Renal cortex interstitium (tissue), 15 donors: Measurements from ENCODE around the gene NEUROG3. TPM values are rescaled to one million over a fixed set of nuclear protein-coding genes. Genes with fewer than 3 reads are reported as not detected.

ENCODE experiments used
- DNase-seq, 11 donors: peaks; one replicate each; pipeline ENCODE4 v3.0.0-alpha.2; 2013; ENCODE audit warnings: low read depth in 9 of 11, low spot score in 4 of 11; ENCODE audit errors: extremely low read depth in 1 of 11
- long read RNA-seq, 16 experiments: transcript quantifications; one replicate each; lab custom pipeline, GENCODE V29; 2026
- polyA plus RNA-seq, 3 donors: library from polyadenylated mRNA; unstranded; fragments of 120-200 nt; gene quantifications; one replicate each; pipeline ENCODE4 v1.2.1, GENCODE V29; 2013; ENCODE audit not compliant: insufficient read length in 3 of 3

The NEUROG3 gene, protein sequence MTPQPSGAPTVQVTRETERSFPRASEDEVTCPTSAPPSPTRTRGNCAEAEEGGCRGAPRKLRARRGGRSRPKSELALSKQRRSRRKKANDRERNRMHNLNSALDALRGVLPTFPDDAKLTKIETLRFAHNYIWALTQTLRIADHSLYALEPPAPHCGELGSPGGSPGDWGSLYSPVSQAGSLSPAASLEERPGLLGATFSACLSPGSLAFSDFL
- polyA plus RNA-seq, result not detected
- long read RNA-seq, donor 1, result 0 reads
- long read RNA-seq, donor 2, result 0 reads
- long read RNA-seq, donor 3, result 0 reads
- long read RNA-seq, donor 4, result 0 reads
- long read RNA-seq, donor 5, result 0 reads
- long read RNA-seq, donor 6, result 0 reads
- long read RNA-seq, donor 7, result 0 reads
- long read RNA-seq, donor 8, result 0 reads
- long read RNA-seq, donor 9, result 0 reads
- long read RNA-seq, donor 10, result 0 reads
- long read RNA-seq, donor 11, result 0 reads
- long read RNA-seq, donor 12, result 0 reads
- long read RNA-seq, donor 13, result 0 reads
- long read RNA-seq, donor 14, result 0 reads
- long read RNA-seq, donor 15, result 0 reads
- long read RNA-seq, donor 16, result 0 reads

DNA sequence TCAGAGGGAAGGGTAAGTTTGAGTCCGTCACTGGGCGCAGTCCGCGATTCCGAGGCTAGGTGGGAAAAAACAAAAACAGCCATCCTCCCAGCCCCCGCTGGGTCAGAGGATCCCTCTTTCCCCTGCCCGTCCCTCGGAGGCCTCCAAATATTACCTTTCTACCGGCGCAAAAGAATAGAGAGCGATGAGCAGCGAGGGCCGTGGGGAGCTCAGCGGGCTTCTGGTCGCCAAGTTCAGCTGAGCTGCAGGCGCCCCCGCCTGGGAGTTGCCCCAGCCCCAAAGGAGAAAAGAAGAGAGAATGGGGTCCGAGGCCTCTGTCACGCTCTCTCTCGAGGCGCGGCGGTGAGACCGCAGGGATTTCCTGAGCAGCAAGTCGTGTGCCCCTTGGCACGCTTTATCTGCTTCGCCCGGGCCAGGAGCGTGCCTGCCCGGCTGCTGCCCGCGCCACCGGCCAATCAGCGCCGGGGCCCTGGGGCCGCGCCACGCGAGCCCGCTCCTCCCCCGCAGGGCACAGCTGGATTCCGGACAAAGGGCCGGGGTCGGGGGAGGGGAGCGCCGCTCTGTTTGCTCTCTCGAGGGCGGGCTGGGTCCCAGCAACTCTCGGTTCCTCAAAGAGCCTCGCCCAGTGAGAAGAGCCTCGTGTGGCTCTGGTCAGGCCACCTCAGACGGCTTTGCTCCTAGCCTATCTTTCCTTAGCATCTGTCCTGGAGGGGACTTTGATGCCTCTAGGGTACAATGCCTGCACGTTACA is at the start of gene NEUROG3:
Gene NEUROG3 (minus strand): TSS at position 367 of the 751 bp plus-strand sequence. CDS start 379 bp downstream, outside the sequence.
- no peak for DNase-seq

DNA sequence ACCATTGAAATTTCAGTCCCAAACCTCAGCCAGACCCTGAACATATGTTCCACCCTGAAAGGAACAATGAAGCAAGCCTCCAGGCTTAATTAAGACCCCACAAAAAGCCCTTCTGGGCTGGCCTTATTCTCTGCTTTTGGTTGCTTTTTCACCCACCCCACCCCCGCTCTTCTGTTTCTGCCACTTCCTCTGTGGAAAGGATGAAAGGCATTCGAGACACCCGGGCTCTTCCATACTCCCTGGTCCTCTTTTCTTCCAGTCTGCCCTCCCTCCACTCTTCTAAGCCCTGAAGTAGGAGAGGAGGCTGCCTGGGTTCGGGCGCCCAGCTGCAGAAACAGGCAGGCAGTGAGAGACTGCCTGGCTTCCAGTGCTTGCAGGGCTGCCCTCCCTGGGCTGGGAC is 47.4 kb upstream of the NEUROG3 start:
- no peak for DNase-seq

DNA sequence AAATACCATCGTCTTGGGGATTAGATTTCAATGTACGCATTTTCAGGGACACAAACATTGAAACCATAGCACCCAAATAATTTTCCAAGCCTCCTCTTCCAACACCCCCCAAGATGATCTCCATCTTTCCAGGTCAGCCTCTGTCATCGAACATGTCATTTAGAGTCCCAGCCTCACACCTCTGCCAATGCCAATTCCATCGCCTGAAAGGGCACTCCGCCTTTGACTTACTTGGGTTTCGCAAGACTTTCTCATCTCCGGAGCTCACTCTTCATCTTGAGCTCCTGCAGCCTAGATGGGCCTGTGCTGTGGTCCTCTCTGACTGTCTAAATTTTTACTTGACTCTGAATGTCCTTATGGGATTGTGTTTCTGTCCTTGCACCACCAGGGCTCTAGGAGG is 46.4 kb upstream of the NEUROG3 start:
- no peak for DNase-seq

DNA sequence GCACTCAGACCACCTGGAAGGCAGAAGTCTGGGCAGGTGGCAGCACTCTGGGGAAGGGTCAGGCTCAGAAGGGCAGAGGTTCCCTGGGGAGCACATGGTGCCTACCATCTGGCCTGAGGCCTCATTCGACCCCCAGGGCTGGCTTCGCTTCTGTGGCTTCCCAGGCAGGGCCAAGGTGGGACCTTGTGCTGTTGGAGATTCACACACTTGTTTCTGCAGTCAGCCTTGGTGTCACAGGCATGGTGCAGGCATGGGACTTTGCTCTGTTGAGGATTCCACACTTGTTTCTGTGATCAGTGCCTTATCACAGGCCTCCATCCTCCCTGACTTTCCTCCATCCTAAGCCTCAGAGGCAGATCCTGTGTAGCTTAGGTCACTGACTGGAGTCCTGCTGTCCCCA is 45.5 kb upstream of the NEUROG3 start:
- no peak for DNase-seq

DNA sequence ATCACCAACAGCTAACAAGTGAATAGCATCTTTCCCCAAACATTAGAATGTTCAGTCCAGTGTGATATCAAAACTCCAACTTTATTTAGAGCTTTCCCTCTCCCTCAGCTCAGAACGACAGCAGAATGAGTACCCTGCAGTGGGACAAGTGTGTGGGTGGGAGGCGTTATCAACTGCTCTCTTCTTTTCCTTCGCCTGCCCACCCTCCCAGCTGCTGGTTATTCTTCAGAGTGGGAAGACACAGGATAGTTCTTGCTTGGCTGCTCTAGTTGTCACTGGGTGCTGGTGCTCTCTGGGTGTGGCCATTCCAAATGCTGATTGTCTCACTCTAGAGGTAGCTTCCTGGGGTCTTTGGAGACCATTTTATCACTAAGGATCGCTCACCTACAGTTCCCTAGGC is 43.1 kb upstream of the NEUROG3 start:
- no peak for DNase-seq

DNA sequence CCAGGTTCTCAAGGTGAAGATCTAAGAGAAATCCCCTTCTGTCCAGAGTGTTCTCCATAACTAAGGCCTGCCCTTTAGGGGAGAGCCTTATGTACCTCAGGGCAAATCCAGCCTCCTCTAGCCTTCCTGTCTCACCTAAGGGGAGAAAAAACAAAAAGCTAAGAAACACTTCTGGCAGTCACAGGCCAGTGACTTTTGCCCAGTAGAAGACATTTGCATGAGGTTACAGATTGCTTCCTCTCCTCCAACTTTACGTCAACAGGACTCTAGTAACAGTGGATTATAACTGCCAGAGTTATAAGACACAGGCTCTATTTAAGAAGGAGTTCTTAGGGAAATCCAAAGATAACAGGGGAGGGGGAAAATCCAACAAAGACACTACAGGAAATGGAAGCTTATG is 40.9 kb upstream of the NEUROG3 start:
- no peak for DNase-seq

DNA sequence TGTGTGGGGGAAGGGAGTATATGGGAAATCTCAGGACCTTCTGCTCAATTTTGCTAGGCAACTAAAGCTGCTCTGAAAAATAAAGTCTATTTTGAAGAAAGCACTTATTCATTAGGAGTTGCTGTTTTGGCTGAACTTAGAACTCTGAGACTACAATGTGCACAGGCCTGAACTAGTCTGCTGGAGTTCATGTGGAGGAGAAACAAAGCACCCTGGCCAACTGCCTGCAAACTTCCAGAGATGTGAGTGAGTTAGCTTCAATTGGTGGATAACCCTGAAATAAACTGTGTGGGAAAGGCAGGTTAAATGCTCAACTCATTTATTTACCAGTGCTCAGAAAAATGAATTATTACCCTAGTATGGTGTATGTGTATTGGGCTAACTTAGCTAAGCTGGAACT is 39.5 kb upstream of the NEUROG3 start:
- DNase-seq, result no peak

DNA sequence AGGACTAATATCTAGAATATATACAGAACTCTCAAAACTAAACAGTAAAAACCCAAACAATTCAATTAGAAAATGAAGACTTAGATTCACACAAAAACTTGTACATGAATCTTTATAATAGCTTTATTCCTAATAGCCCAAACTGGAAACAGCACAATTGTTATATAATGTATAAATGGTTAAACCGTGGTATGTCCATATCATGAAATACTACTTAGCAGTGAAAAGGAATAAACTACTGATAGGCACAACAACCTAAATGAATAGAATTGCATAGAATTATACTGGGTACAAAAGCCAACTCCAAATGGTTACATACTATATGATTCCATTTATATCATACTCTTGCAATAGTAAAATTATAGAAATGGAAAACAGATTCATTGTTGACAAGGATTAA is 35.9 kb upstream of the NEUROG3 start:
- DNase-seq, result no peak

DNA sequence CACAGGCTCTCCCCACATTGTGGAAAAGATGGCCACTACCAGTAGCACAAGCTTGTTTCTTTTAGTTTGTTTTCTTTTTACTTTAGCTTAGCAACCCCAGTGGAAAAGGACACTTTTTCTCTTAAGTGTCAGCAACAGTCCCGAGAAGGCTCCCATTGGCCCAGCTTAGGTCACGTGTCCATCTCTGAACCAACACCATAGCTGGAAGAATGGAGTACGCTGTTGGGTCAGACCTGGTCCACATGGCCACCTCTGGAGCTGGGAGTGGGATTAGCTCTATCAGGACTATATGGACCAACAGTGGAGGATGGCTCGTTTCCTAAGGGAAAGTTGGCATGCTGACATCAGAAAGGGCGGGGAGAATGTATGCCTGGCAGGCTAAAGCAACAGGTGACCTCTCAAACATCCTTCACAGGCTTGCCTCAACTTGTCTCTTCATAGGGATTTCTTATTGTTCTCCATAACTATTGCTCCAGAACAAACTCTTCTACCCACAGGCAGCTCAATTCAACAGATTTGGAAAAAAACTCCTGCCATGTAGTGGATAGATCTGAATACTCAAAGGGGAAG is 27.6 kb upstream of the NEUROG3 start:
- no peak for DNase-seq

DNA sequence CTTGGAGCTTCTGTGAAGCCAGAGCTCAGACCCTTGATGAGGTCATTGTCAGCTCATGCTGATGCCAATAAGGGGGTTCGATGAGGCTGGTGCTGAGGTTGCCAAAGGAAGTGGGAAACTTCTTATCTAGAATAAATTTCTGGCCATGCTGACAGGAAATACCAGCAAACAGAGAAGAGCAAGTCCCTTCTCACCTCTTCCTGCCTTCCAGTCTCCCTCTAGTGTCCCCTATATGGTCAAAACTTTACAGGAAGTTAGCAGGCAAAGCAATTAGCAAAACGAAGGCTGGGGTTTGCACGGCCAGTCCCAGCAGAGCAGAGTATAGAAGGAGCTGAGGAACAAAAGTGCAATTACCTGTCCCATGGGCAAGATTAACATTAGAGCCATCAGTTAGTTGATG is 15.1 kb upstream of the NEUROG3 start:
- DNase-seq, result no peak

DNA sequence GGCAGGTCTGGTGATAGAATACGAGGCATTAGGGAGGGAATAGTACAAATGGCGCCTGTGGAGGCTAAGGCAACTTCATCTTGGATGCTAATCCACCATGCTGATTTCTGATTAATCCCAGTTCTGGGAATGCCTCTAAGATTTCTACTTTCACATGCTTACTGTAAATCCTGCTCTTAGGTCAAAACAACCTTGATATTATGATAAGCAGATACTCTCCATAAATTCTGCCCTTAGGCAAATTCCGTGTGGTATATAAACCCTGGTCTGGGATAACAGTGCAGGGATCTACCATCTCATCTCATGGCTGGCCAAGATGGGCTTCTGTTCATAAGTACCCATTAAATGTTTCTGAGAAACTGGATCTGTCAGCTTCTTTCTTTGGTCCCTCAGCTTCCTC is 11.4 kb upstream of the NEUROG3 start:
- DNase-seq, result no peak

DNA sequence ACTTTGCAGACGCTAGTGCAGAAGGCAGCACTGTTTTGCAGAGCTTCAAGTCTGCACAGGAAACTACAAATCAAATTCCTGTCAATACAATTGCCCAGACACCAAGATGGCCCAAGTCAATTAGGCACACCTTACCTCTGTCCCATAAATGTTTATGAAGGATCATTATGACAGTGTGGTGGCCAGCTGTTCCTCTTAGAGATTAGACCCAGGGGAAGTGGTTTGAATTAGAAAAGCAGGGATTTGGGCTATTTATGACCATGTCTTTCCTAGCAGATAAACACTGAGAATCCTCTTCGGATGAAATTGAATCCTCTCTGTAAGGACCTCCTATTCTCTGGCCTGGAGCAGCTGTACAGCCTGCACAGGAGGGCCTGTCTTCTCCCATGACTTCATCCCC is 9.9 kb upstream of the NEUROG3 start:
- no peak for DNase-seq

DNA sequence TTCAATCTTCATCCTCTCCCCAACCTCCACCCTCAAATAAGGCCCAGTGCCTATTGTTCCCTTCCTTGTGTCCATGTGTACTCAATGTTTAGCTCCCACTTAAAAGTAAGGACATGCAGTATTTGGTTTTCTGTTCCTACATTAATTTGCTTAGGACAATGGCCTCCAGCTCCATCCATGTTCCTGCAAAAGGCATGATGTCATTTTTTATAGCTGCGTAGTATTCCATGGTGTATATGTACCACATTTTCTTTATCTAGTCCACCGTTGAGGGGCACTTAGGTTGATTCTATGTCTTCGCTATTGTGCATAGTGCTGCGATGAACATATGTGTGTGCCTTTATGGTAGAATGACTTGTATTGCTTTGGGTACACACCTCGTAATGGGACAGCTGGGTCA is 7.2 kb upstream of the NEUROG3 start:
- DNase-seq, result no peak

DNA sequence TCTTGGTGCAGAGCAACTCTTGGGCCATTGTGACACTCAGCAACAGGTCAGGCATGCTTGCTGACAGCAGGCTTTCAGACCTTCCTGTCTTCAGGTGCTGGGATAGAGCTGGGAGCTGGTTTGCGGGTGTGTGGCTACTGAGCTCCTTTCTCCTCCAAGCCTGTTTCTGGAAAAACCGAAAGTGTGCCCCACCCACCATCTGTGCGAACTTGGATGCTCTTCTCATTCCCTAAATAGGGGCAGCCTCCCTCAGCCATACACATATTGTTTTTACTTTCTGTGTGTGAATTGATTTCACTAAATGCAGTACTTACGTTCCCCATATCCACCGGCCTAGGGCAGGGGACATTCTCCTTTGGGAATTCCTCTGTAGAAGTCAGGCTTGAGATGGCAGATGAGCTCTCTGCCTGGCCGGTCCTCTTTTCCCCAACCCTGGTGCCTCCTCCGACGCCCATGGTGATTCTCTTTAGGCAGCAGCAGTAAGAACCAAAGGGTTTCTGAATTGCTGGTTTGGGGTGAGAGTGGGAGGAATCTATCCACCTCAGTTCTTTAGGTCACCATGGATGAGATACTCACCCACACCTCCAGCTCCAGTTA is 6.3 kb upstream of the NEUROG3 start:
- DNase-seq, result no peak

DNA sequence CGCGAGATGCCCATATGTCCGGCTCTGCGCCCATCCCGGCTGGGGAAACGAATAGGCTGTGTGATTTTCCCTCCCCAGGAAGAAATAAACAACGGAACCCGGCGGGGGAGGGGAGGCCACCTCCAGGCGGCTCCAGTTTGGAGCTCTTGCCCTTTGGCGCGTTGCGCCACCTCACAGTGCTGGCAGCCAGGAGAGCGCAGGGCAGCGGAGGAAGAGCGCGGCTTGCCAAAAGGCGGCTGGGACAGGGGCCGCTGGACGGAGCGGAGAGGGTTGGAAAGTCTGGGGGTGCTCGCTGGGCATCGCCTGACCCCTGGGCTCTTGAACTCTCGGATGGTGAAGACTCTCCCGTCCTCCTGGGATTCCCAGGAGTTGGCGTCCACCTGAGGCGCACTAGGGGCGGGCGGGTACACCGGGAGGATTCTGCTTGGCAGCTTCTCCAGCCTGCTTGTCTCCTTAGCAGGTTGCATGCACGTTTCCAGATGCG is 5.3 kb upstream of the NEUROG3 start:
- no peak for DNase-seq

DNA sequence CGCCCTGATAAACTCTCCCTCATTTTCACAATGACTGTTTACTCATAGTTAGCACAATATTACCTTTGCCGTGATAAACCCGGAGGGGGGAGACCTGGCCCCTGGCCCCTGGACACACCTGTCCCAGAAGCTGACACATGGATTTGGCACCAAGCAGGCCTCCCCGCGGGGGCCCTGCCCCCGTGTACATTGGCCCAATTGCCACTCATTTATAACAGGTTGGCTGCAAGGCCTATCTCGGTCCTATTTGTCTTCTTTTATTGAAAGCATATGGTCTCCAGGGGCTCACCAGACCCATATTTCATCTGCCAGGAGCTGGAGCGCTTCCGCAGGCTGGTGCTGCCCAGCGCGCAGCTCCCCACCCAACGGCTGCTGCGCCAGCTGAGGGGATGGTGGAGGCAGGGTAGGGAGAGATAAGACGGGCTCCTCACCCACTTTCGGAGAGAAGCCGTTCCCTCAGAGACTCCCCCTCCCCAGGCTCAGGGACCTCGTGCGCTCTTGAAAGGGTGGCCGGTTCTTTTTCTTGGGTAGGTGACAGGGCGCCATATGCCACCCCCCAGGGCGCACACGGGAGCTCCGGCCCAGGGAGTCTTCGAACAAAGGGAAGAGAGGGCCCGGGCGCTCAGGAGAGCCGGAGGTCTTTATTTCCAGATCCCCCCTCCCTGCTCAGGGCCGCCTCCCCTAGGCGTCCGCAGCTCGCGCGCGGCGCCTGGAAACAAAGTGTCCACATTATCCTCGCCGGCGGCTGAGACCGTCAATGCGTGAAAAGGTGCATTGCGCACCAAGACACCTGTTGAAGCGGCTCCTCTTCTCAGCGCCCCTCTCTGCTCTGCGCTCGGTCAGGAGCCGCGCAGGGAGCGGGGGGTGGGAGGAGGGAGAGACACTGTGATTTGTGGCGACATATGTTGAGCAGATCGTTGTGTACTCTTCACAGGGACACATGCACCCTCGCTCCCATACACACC is 4.3 kb upstream of the NEUROG3 start:
- no peak for DNase-seq

DNA sequence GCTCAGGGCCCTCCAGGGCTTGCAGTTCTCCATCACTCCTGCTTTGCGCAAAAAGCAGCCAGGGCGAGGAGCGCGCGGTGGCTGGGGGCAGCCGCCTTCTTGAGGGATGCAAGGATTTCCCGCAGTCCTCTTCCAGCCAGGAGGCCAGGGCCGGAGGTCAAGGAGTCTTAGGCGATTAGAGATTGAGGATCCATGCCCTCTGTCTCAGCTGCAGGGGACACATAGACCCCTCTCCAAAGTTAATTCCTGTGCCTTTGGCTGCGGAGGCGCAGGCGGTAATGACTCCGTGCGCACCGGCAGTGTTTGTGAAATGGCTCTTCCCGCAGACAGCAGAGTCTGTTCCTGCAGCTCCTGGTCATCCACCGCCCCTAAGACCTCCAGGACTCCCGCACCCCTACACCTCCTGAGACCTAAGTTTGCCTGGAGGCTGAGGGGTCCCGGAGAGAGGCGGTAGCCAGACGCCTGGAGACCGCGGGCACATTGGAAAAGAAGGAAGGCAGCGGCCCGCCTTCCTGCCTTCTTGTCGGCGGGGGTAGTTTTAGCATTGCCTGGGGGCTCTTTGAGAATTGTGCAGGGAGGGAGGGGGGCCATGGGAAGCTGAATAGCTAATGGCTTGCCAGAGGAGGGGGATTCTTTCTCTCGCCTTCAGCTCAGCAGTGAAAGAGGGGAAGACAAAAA is 3.3 kb upstream of the NEUROG3 start:
- DNase-seq, result no peak
